GM19455 (cell line): ENCODE data around the gene SPAG4.

ENCODE experiments used
- ATAC-seq: cut with Tn5 transposase; IDR thresholded peaks from one replicate; pipeline ENCODE4 v1.9.1; 2021; ENCODE audit not compliant: unreplicated experiment

SPAG4 gene

DNA sequence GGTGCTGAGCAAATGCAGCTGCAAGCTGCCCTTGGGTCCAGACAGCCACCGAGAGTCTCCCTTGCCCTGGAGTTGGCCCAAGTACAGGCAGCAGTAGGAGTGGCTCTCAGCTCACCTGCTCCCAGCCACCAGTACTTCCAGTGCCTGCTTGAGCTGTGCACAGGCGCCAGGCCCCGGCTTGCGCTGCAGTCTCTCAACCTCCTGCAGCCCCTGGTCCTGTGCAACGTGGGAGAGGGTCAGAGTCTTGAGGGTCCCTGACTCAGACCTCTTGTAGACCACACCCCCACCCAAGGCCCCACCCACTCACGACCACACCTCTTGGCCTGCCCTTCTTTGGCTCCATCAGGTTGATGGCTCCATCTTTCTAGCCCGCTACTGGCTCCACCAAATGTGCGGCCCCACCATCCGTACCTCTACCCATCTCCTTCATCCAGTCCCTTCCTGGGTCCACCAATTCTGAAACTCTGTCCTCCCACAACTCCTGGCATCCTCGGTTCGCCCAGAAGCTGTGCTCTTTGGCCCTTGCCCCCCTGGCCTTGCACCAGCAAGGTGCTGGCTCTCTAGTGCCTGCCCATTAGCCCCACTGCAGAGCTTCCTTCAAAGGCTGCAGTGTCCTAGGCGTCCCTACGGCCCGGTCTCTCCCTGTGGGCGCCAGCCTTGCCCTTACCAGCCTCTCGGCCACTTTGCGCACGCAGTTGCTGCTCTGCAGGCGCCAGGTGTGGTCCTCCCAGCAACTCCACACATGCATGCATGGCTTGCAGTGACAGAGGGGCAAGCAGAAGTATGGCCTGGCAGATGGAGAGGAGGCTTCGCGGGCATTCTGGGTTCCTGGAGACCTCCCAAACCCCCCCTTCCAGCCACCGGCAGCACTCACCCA, 16.5 kb upstream of the SPAG4 start:
- ATAC-seq, result no peak

DNA sequence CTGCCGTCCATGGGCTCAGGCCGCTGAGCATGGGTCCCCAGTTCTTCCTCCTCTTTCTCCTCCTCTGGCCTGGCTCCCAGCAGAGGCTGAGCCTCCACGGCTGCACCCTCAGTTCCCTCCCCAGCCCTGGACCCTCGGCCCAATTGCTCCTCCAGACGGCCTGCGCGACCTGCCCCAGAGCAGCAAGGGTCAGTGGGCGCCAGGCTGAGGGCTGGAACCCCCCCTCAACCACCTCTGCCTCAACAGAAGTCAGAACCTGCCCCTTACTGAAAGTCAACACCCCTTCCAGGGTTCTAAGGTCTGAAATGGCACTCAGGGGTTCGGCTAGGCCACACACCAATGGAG, 15.9 kb upstream of the SPAG4 start:
- no peak for ATAC-seq

DNA sequence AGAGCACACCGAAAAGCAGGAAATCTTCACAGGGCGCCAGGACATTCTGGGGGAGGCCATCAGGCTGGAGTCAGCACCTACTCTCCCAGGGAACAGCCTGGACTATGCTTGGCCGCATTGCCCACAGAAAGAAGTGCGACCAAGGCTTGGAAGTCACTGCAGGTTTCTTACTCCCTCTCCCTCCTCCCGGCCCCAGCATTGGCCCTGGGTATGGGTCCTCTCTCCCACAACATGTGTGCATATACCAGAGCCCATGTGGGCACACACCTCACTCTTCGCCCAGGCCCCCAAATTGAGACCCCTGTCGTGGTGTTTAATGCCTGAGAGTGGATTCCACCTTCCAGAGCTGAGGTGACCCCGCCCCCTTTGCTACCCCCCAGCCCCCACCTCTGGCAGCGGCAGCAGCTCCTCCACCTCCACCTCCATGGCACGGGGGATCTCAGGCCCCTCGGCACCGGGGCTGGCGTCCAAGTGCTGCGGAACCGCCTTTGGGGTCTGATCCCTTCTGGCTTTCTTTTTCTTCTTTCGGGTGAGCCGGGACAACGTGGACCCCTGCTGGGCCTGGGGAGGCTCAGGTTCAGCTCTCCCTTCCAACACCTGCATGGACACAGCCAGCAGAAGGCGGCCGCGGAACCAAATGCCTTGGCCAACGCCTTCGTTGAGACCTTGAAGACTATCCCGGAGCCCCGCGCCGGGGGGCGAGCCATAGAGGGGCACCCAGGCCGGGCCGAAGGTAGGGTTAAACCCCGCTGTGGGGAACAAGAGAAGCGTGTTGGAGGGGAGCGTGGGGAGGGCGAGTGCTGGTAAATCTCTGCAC, 15.2 kb upstream of the SPAG4 start:
- ATAC-seq, result no peak

DNA sequence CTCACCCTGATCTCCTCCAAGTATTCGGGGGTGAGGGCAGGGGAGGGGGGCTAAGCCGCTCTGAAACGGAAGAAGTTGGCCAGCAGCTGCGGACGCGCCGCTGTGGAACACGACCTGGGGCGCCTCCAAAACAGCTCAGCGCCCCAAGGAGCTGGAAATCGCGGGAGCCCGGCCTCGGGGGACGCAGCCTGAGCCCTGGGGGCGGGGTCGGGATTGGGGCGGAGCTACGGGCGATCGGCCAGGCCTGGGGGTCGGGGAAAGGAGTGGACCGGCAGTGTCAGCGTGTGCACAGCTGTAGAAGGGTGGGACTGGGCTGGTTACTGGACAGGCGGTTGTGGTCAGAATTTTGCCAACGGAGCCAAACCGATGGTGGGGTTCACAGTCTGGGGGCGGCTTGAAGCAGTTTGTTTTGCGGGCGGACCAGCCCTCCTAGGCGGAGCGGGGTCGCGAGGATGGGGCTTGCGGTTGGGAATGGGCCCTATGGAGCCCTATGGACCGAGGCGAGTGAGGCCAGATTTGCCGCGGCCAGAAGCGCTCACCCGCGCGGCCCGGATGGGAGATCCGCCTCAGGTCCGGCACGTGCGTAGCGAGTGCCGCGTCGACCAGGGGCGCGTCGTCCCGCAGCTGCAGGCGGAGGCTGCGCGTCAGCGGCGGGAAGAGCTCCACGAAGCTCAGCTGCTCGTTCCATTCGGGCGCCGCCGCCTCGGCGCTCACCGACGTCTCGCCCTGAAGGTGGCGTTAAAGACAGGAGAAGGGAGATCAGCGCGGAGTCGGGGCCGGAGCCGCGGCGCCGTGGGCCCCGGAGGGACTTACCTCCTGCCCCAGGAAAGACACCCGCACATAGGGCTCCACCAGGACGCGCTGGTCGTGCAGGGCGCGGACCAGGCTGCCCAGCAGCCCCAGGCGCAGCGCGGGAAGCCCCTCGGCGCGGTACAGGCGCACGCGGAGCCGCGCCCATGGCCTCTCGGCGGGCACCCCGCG, 14.3 kb upstream of the SPAG4 start:
- ATAC-seq, result no peak

DNA sequence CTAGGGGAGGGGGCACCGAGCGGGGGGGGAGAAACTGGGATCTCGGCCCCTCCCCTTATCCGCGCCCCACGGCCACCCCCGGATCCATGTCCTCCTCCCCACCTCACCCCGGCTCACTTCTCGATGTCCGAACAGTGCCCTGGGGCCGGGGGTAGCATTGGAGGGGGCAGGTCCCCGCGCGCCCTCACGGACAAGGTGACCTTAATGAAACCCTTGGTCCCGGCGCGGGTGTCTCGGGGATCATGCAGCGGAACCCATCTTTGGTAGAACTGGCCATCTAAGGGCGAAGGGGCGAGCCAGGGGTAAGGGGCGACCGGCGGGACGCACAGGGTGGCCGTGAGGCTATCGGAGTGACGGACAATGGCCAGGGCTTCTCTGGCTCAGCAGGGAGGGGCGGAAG, 13.6 kb upstream of the SPAG4 start:
- ATAC-seq, result no peak

DNA sequence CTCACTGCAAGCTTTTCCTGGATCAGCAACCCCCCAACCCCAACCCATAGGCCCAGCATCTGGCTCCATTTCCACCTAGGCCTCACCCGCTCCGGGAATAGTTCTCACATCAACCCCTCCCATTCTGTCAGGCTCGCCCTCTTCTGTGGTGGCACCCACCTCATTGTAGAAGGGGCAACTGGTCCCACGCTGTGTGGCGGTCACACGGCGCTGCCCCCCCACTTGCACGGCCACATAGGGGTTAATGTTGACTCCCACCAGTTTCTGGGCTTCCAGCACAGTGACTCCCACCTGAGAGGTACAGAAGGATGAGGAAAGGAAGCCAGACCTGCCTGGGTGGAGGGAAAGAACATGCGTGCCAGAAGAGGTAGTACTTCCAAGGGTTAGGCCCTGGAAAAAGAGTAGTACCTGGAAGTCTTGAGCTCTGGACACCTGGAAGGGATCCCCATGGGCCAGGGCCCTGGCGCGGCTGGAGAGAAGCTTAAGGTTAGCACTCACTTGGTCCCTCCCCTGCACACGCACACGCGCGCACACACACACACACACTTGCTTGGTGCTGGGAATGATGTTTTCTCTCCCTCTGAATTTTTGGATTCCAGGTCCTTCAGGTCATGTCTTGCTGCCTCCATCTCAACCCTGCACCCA, 12.7 kb upstream of the SPAG4 start:
- ATAC-seq, result no peak

DNA sequence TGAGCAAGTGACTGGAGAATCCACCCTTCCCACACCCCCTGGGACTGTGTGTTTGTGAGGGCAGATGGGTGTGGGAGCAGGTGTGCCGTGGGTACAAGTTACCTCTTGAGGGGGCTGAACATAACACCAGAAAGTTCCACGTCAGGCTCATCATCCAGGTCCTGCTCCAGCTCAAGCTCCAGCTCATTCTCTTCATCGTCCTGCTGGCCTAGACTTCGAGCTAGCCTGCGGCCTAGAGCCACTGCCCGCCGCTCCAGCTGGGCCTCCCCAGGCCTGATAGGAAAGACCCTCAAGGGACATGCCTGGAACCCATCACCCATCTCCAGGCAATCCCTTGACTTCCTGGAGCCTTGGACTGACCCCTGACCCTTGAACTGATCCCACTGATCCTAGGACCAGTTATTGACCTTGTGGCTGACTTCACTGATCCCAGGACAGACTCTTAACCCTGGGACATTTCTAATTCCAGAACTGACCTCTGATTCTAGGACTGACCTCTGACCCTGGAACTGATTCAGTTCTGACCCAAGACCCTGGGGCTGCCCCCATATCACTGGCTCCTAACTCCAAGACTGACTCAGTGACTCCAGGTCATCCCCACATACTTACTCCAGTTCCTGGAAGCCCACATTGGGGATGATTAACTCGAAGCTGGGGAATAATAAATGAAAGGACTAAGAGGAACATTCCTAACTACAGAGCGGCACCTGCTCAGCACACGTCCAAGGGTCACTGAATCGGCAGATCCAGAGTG, 11.8 kb upstream of the SPAG4 start:
- ATAC-seq, result no peak

DNA sequence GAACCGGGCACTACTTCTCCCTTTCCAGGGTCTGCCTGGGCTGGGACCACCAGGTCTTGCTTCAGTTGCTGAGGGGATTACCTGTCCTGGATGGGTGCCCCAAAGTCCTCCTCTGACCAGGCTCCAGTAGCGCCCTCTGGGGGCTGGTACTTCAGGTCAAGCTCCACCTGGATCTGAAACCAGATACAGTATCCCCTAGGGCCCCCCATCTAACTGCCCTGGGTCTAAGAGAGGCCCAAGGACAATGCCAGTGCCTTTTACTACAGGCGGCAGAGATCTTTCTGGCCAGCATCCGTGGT, 11.2 kb upstream of the SPAG4 start:
- no peak for ATAC-seq

DNA sequence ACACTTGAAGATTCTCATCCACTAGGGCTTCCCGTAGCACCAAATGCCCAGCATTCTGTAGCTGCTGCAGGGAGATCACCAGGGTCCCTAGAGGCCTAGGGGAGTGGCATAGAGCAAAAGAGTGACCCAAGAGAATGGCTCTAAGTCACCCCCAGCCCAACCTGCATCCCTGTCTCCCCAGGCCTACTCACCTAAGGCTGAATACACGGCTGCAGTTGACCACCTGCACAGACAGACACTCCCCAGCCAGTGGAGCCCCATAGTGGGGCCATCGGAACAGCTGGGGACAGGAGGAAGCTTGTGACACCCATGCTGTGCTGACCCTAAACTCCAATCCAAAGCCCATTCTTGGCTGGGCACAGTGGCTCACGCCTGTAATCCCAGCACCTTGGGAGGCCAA, 9.5 kb upstream of the SPAG4 start:
- ATAC-seq, result no peak

DNA sequence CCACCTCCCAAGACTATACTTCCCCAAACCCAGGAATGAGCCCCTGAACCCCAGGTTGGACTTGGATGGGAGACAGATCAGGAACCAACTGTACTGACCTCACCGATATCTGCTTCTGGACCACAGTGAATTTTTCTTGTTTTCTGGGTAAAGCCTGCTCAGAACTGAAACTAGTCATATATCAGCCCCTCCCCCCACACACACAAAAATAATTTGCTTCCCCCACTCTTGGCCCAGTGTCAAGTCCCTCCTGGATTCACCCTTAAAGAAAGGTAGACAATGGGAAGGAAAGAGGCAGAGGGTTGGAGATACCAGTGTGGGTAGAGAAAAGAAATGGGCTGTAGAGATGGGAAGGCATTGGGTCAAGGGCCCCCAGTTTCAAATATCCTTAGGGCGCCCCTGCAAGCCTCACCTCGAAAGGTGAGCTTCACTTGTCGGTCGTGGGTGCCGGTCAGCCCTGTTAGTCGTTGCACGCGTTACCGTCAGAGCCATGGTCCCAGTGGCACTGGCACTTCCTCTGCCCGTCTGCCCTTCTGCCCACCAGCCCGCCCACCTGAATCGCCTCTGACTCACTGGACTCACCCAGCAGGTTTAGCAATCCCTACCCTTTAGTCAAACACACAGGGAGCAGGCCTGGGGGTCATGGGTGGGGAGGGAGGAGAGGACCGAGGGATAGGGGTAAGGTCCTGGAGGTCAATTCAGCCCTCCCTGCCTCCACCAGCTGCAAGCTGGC, 8.5 kb upstream of the SPAG4 start:
- no peak for ATAC-seq

DNA sequence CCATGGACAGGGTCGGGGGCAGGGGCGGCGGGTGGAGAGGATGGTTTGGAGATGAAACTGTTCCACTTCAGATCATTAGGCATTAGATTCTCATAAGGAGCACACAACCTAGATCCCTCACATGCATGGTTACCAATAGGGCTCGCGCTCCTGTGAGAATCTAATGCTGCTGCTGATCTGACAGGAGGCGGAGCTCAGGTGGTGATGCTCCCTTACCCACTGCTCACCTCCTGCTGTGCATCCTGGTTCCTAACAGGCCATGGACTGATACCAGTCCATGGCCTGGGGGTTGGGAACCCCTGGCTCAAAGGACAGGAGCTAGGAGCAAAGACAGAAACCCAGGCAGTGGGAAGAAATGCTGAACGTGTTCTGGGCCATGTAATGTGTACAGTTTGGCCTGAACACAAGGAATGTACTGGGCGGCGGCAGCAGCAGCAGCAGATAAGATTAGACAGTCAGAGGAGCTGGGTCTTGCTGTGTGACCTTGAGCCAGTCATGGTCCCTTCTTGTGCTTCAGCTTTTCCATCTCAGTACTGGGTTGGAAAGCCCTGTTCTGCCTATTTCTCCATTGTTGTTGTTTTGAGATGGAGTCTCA, 4.7 kb upstream of the SPAG4 start:
- no peak for ATAC-seq

DNA sequence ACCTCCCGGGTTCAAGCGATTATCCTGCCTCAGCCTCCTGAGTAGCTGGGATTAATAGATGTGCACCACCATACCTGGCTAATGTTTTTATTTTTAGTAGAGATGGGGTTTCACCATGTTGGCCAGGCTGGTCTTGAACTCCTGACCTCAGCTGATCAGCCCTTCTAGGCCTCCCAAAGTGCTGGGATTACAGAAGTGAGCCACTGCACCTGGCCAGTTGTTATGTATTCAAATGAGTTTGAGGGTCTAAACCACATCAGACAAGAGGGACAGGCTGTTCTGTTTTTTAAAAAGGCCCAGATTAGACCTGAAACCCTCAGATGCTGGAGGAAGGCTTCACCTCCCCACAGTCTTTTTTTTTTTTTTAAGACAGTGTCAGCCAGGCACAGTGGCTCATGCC, 4.1 kb upstream of the SPAG4 start:
- no peak for ATAC-seq

DNA sequence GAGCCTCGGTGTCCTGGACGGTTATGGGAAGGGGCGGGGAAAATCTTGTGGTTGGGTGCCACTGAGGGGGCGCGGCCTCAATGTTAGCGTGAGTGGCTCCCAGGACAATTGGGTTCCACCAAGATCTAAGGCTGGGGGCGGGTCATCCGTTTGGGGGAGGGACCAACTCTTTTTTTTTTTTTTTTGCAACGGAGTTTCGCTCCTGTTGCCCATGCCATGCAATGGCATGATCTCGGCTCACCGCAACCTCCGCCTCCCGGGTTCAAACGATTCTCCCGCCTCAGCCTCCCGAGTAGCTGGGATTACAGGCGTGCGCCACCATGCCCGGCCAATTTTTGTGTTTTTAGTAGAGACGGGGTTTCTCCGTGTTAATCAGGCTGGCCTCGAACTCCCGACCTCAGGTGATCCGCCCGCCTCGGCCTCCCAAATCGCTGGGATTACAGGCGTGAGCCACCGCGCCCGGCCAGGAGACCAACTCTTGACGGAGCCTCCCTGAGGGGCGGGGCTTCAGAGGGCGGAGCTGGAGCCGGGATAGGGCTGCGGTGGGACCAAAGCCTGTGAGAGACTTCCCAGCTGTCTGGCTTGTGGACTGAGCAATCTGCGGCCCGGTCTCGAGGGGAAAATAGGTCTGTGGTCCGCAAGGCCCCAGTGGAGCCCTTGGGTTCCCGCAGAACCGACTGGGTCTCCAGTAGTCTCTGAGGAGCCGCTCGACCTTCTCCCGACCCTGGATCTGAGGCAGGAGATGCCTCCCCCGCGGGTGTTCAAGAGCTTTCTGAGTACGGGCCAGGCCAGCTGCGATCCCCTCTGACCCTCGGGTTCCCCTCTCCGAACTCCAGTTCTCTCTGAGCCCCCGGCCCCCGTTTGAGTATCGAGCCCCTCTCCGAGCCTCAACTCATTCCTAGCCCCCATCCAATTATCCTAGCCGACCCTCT, 1.1 kb downstream of the SPAG4 start:
- no peak for ATAC-seq

DNA sequence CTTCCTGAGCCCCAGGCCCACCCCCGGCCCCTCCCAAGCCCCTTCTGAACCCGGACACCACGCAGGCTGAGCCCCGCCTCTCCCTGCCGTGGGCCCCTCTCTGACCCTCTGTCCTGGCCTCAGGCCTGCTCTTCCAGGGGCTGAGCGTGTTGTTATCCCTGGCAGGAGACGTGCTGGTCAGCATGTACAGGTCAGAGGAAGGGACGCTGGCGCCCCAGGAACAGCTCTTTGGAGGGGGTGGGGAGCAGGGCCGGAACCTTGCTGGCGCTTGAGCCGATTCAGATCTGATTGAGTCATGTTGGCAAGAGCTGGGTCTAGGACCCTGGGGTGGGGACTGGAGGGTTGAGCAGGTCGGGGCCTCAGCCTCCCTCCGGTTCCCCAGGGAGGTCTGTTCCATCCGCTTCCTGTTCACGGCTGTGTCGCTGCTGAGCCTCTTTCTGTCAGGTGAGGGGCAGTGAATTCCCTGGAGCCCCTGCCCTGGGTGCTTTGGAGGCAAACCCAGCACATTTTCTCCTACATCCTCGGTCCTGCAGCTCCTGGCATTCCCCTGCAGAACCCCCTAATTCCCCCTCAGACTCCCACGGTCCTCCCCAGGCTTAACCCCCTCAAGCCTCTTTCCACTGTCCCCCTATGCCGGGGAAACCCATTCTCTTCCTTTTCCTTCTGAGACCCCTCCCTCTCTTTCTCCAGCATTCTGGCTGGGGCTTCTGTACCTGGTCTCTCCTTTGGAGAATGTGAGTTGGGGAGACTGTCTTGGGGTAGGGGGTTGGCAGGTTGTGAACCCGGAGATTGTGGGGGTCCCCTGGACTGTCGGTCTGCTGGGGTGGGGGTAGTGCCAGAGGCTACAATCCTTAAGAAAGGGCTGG, 2.0 kb downstream of the SPAG4 start:
- no peak for ATAC-seq

DNA sequence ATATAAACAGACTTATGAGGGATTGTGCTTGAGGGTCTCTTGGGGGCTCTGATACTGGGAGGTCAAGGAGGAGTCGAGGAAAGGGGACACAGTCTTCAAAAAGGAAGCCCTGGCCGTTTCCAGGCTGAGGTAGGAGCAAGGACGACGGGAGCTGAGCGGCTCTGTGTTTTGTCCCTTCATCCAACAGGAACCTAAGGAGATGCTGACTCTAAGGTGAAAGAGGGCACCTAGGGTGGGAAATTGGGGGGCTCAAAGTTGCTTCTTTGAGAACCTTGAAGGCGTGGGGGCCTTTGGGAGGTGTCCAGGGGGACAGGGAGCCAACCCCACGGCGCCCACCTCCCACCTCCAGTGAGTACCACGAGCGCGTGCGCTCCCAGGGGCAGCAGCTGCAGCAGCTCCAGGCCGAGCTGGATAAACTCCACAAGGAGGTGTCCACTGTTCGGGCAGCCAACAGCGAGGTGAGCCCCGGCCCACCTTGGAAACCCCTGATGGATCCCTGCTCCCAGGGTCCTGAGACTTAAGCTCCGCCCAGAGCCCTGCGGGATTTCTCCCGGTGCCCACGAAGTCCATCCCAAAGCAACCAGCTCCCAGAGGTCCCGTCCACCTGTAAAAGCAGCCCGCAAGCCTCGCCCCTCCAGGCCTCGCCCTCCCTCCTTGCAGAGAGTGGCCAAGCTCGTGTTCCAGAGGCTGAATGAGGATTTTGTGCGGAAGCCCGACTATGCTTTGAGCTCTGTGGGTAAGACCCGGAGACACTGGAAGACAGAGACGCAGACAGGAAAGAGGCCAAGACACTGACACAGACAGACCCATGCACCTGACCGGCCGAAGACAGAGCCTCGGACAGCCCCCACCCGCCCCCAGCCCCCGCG, 2.9 kb downstream of the SPAG4 start:
- no peak for ATAC-seq
